K562 (cell line): ENCODE measurements around the gene RTF2. TPM values are rescaled to one million over a fixed set of nuclear protein-coding genes. Genes with fewer than 3 reads are reported as not detected.
A peak's percentile ranks its signal among the peaks of the same experiment; 100 is the strongest.

Experiments used
- CXXC5 ChIP-seq: fragments of 250-450 bp; sonication (Bioruptor Pico); IDR thresholded peaks from 2 replicates; pipeline ENCODE4 v1.8.0; 2022; ENCODE audit warnings: inconsistent platforms, mild to moderate bottlenecking, moderate library complexity
- KDM1A ChIP-seq, 2 experiments: fragments of 450-650 bp; IDR thresholded peaks; 2 replicates each; pipeline ENCODE4 v1.6.1; 2016; ENCODE audit warnings: mild to moderate bottlenecking in 2 of 2
- POLR2B ChIP-seq: fragments of 450-650 bp; IDR thresholded peaks from 2 replicates; pipeline ENCODE4 v1.6.1; 2018; ENCODE audit warnings: low read depth; ENCODE audit not compliant: partially characterized antibody
- RBM25 ChIP-seq: fragments of 200-400 bp; formaldehyde crosslinking; IDR thresholded peaks from 2 replicates; pipeline ENCODE4 v1.6.1; 2018; ENCODE audit warnings: low read length, low read depth, moderate library complexity; ENCODE audit not compliant: severe bottlenecking
- SMAD4 ChIP-seq: fragments of 250-450 bp; sonication (Bioruptor Pico); conservative IDR thresholded peaks from 2 replicates; pipeline ENCODE4 v1.8.0; 2021; ENCODE audit warnings: inconsistent platforms, mild to moderate bottlenecking, moderate library complexity
- polyA plus RNA-seq, 8 experiments: library from polyadenylated mRNA; depleted of rRNA in 4 of 8; stranded (reverse) in 5 of 8; unstranded in 3 of 8; fragments of >200 nt; fragmentation: Nextera tagmentation in 2 of 8; fragmentation: Illumina TruSeq in 1 of 8; extraction: Ambion mirVana in 2 of 8; extraction: Trizol in 1 of 8; gene quantifications; 2 replicates each; pipeline versions ENCODE4 v1.2.1 to v1.2.3, GENCODE V29; 2011 to 2014; ENCODE audit warnings: inconsistent platforms in 1 of 8, missing spikeins in 1 of 8
- total RNA-seq, 7 experiments: library from RNA; depleted of rRNA in 6 of 7; stranded (reverse); fragments of >200 nt in 6 of 7; fragmentation: Illumina TruSeq in 2 of 7; extraction: Trizol in 2 of 7; gene quantifications; 2 replicates each; pipeline versions ENCODE4 v1.2.1 to v1.2.3, GENCODE V29; 2011 to 2021; ENCODE audit warnings: low replicate concordance in 1 of 7
- TF ChIP-seq, protein P1 (sequence below), 2 experiments: fragments of 250-450 bp in 1 of 2; fragments of 450-650 bp in 1 of 2; sonication (Bioruptor Pico) in 1 of 2; IDR thresholded peaks; 2 replicates each; pipeline versions ENCODE4 v1.6.1 to v1.8.0; 2016 to 2021; ENCODE audit warnings: mild to moderate bottlenecking in 2 of 2, moderate library complexity in 2 of 2, missing compliant biosample characterization in 1 of 2, missing genetic modification characterization in 1 of 2
- TF ChIP-seq, protein P2 (sequence below): sonication (generic); formaldehyde crosslinking; IDR thresholded peaks from 2 replicates; pipeline ENCODE4 v1.8.0; 2022; ENCODE audit warnings: missing genetic modification reagents, mild to moderate bottlenecking, moderate library complexity, borderline replicate concordance

Gene RTF2
- total and polyA plus RNA-seq, 9 of the 15 experiments (the other 6 are each of a cell fraction or from before 2014, with no cell fraction given): 67.0 to 177 (median 84.9) TPM

DNA sequence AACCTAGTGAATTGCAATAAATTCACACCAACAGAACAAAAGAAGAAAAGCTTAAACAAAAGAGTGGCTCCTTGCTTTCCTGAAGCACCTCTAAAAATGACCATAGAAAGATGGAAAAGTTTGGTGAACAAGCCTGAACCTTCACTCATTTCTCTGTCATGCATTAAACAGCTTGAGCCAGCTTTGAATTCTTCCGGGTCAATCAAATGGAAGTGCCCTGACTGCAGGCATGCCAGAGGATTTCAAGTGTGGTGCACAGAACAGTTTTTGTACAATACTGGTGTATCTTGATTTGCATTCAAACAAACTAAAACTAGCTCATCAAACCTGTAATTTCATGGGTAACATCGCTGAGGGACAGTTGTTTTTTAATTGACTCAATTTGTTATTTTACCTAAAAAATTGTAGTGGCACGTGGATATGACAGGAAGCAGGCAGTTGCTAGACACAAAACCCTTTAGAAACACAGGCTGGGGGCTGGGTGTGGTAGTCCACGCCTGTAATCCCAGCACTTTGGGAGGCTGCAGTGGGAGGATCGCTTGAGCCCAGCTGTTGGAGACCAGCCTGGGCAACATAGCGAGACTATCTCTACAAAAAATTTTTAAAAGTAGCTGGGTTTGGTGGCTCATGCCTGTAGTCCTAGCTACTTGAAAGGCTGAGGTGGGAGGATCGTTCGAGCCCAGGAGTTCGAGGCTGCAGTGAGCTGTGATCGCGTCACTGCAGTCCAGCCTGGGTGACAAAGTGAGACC lies 47.3 kb upstream of the RTF2 start (continued):
- TF ChIP-seq, protein P1, sequence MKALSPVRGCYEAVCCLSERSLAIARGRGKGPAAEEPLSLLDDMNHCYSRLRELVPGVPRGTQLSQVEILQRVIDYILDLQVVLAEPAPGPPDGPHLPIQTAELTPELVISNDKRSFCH (CRISPR knock-in tag; IDR thresholded peaks at IDR 0.05): no peak
- TF ChIP-seq, protein P1 (tag; IDR thresholded peaks at IDR 0.05): no peak
- TF ChIP-seq RBM25 (peak; percentile 4), POLR2B (no peak), SMAD4 (CRISPR knock-in tag) (0 out of 2 replicates have a peak, but pooled peaks have one; percentile 22), CXXC5 (CRISPR knock-in tag) (peak; percentile 30), KDM1A (IDR thresholded peaks at IDR 0.05) (peak in 1 of 2 experiments; percentile 31; a peak in 1 of 4 replicates)
- TF ChIP-seq, protein P2, sequence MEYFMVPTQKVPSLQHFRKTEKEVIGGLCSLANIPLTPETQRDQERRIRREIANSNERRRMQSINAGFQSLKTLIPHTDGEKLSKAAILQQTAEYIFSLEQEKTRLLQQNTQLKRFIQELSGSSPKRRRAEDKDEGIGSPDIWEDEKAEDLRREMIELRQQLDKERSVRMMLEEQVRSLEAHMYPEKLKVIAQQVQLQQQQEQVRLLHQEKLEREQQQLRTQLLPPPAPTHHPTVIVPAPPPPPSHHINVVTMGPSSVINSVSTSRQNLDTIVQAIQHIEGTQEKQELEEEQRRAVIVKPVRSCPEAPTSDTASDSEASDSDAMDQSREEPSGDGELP (CRISPR knock-in tag): peak; percentile 71; the same call in 1 of the 2 replicates
- TF ChIP-seq, all 486 proteins: peak for 17
